ENCODE measurements around the gene PKD1L1.
"Not testable (repeated sequence)": the region's sequence is repeated elsewhere in the genome, so short reads cannot be mapped to it uniquely, and the experiment has no call there.

The PKD1L1 gene

DNA sequence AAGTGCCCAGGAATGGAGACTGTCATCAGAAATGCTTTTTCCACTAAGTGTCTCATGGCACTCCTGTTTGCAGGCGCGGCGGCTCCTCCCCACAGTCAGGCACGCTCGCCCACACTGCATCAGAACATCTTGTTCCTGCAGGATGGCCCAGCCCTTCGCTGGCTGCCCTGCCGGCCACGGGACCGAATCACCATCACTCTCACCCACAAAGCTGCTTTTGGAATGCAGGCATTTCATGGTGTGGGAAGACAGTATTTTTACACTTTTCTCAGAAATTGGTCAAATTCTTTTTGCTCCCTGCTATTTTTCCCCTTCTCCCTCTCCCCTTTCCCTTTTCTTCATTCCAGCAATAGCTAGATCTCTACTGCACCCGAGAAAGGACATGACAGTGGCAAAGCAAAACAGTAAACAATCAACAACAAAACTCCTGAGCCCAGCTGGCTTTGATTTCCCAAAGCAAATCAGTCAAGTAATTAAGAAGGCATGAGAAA, 190.3 kb downstream of the PKD1L1 start:
- Mint-ChIP-seq H3K9me3 (peaks cover 1% of the 10 kb centered on the region), H3K27ac (peak overlapping the region; percentile 54), H3K27me3 (peaks cover 1% of the 10 kb centered on the region), H3K4me3 (no peak overlapping the region), H3K4me1 (peaks cover 21% of the 10 kb centered on the region), H3K36me3 (peaks cover 6% of the 10 kb centered on the region)
- no peak for DNase-seq (ENCODE audit: low spot score in 2 of 2)
- ATAC-seq (ENCODE audit: low read depth): no peak

- no peak overlapping the region for H3K4me3 Mint-ChIP-seq
- peaks cover 6% of the 10 kb centered on the region for H3K36me3 Mint-ChIP-seq
- no peak overlapping the region for H3K27ac Mint-ChIP-seq
- ATAC-seq (ENCODE audit: low read depth): no peak
- H3K4me1 Mint-ChIP-seq: peaks cover 20% of the 10 kb centered on the region
- H3K27me3 Mint-ChIP-seq: peaks cover 1% of the 10 kb centered on the region
- peaks cover 1% of the 10 kb centered on the region for H3K9me3 Mint-ChIP-seq
- no peak for DNase-seq (ENCODE audit: low spot score in 2 of 2)
These were observed 191.6 kb downstream of the PKD1L1 start for GRCh38 chr7:47756636-47757035.

- no peak overlapping the region for H3K27ac Mint-ChIP-seq
- no peak for DNase-seq (ENCODE audit: low spot score in 2 of 2)
- no peak for ATAC-seq (ENCODE audit: low read depth)
- peaks cover 1% of the 10 kb centered on the region for H3K27me3 Mint-ChIP-seq
- peaks cover 1% of the 10 kb centered on the region for H3K9me3 Mint-ChIP-seq
- peaks cover 23% of the 10 kb centered on the region for H3K4me1 Mint-ChIP-seq
- peaks cover 6% of the 10 kb centered on the region for H3K36me3 Mint-ChIP-seq
- H3K4me3 Mint-ChIP-seq: no peak overlapping the region
These were observed 193.0 kb downstream of the PKD1L1 start for GRCh38 chr7:47755248-47755647.

DNA sequence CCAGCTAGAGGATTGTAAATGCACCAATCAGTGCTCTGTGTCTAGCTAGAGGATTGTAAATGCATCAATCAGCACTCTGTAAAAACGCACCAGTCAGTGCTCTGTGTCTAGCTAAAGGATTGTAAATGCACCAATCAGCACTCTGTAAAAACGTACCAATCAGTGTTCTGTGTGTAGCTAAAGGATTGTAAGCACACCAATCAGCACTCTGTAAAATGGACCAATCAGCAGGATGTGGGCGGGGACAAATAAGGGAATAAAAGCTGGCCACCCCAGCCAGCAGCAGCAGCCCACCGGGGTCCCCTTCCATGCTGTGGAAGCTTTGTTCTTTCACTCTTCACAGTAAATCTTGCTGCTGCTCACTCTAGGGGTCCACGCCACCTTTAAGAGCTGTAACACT, 196.5 kb downstream of the PKD1L1 start:
- H3K4me1 Mint-ChIP-seq: peaks cover 20% of the 10 kb centered on the region
- H3K27me3 Mint-ChIP-seq; ATAC-seq (ENCODE audit: low read depth); H3K9me3 Mint-ChIP-seq; H3K27ac Mint-ChIP-seq; H3K36me3 Mint-ChIP-seq; DNase-seq (ENCODE audit: low spot score in 2 of 2); H3K4me3 Mint-ChIP-seq: not testable (repeated sequence)

- Mint-ChIP-seq H3K9me3 (peaks cover 1% of the 10 kb centered on the region), H3K27ac (no peak overlapping the region), H3K36me3 (peaks cover 6% of the 10 kb centered on the region), H3K27me3 (peaks cover 4% of the 10 kb centered on the region), H3K4me1 (peaks cover 20% of the 10 kb centered on the region), H3K4me3 (no peak overlapping the region)
- DNase-seq (ENCODE audit: low spot score in 2 of 2) (no peak), ATAC-seq (ENCODE audit: low read depth) (no peak)
These were observed 197.2 kb downstream of the PKD1L1 start for GRCh38 chr7:47751043-47751442.

DNA sequence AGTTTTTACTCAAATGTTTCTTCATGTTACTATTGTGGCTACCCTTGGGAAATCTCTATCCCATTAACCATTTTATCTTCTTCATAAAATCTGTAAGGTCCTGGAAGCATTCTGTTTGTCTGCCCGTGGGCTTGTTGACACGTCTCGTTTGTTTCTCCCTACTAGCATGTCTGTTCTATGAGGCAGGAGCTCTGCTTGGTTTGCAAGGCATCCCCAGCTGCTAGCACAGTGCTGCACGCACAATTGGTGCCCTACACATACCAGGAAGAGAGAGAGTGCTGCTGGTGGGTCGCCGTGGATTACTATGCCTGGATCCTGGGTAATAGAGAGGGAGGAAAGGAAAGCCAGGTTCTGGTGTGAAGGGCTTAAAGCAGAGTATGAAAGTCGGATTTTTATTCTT, 200.2 kb downstream of the PKD1L1 start:
- DNase-seq (ENCODE audit: low spot score in 2 of 2) (no peak), ATAC-seq (ENCODE audit: low read depth) (no peak)
- Mint-ChIP-seq H3K27ac (peak overlapping the region; percentile 14), H3K27me3 (peaks cover 3% of the 10 kb centered on the region), H3K4me3 (no peak overlapping the region), H3K9me3 (no peaks in the 10 kb centered on the region), H3K36me3 (no peaks in the 10 kb centered on the region), H3K4me1 (peaks cover 17% of the 10 kb centered on the region)

DNA sequence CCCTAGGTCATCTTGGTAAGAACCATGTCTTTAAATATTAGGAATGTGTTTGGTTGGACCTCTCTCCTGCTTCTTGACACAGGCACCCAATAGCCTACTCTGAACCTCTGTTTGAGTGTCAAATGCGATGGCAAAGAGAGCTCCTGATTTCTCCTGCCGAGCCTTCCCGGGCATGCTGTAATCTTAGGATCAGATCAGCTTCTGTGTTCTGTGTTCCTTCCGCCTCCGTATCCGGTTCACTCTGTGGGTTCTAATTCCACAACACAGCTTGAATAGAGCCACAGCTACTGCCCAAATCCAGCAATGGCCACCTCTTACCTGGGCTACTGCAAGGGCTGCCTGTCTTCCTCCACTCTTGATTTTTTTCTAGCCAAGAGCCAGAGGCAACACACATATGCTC, 201.1 kb downstream of the PKD1L1 start:
- H3K4me3 Mint-ChIP-seq: no peak overlapping the region
- H3K9me3 Mint-ChIP-seq: no peaks in the 10 kb centered on the region
- ATAC-seq (ENCODE audit: low read depth) (no peak), DNase-seq (ENCODE audit: low spot score in 2 of 2) (no peak)
- peaks cover 3% of the 10 kb centered on the region for H3K27me3 Mint-ChIP-seq
- H3K36me3 Mint-ChIP-seq: no peaks in the 10 kb centered on the region
- no peak overlapping the region for H3K27ac Mint-ChIP-seq
- H3K4me1 Mint-ChIP-seq: peaks cover 14% of the 10 kb centered on the region

- ATAC-seq (ENCODE audit: low read depth) (no peak), DNase-seq (ENCODE audit: low spot score in 2 of 2) (no peak)
- no peak overlapping the region for H3K4me3 Mint-ChIP-seq
- H3K27ac Mint-ChIP-seq: no peak overlapping the region
- H3K27me3 Mint-ChIP-seq: peaks cover 3% of the 10 kb centered on the region
- H3K4me1 Mint-ChIP-seq: peaks cover 14% of the 10 kb centered on the region
- no peaks in the 10 kb centered on the region for H3K36me3 Mint-ChIP-seq
- H3K9me3 Mint-ChIP-seq: no peaks in the 10 kb centered on the region
These were observed 201.8 kb downstream of the PKD1L1 start for GRCh38 chr7:47746468-47746867.

- no peak for ATAC-seq (ENCODE audit: low read depth)
- Mint-ChIP-seq H3K9me3 (no peaks in the 10 kb centered on the region), H3K27ac (no peak overlapping the region), H3K27me3 (peaks cover 3% of the 10 kb centered on the region), H3K4me3 (no peak overlapping the region), H3K4me1 (peaks cover 10% of the 10 kb centered on the region), H3K36me3 (no peaks in the 10 kb centered on the region)
- no peak for DNase-seq (ENCODE audit: low spot score in 2 of 2)
These were observed 203.4 kb downstream of the PKD1L1 start for GRCh38 chr7:47744883-47745282.

- peaks cover 3% of the 10 kb centered on the region for H3K27me3 Mint-ChIP-seq
- peaks cover 14% of the 10 kb centered on the region for H3K4me1 Mint-ChIP-seq
- H3K9me3 Mint-ChIP-seq: no peaks in the 10 kb centered on the region
- no peak overlapping the region for H3K4me3 Mint-ChIP-seq
- ATAC-seq (ENCODE audit: low read depth) (no peak), DNase-seq (ENCODE audit: low spot score in 2 of 2) (no peak)
- no peaks in the 10 kb centered on the region for H3K36me3 Mint-ChIP-seq
- no peak overlapping the region for H3K27ac Mint-ChIP-seq
These were observed 204.2 kb downstream of the PKD1L1 start for GRCh38 chr7:47743965-47744591.

GRCh38 chr7:47741984-47742383, 206.3 kb downstream of the PKD1L1 start:
- ATAC-seq (ENCODE audit: low read depth) (no peak), DNase-seq (ENCODE audit: low spot score in 2 of 2) (no peak)
- H3K27me3 Mint-ChIP-seq: no peaks in the 10 kb centered on the region
- H3K9me3 Mint-ChIP-seq: no peaks in the 10 kb centered on the region
- no peak overlapping the region for H3K4me3 Mint-ChIP-seq
- H3K4me1 Mint-ChIP-seq: peaks cover 19% of the 10 kb centered on the region
- no peaks in the 10 kb centered on the region for H3K36me3 Mint-ChIP-seq
- H3K27ac Mint-ChIP-seq: no peak overlapping the region

- no peak for DNase-seq (ENCODE audit: low spot score in 2 of 2)
- peaks cover 1% of the 10 kb centered on the region for H3K27me3 Mint-ChIP-seq
- ATAC-seq (ENCODE audit: low read depth): no peak
- no peak overlapping the region for H3K4me3 Mint-ChIP-seq
- no peaks in the 10 kb centered on the region for H3K36me3 Mint-ChIP-seq
- H3K9me3 Mint-ChIP-seq: no peaks in the 10 kb centered on the region
- H3K4me1 Mint-ChIP-seq: peaks cover 22% of the 10 kb centered on the region
- no peak overlapping the region for H3K27ac Mint-ChIP-seq
These were observed 208.4 kb downstream of the PKD1L1 start for GRCh38 chr7:47739891-47740290.

DNA sequence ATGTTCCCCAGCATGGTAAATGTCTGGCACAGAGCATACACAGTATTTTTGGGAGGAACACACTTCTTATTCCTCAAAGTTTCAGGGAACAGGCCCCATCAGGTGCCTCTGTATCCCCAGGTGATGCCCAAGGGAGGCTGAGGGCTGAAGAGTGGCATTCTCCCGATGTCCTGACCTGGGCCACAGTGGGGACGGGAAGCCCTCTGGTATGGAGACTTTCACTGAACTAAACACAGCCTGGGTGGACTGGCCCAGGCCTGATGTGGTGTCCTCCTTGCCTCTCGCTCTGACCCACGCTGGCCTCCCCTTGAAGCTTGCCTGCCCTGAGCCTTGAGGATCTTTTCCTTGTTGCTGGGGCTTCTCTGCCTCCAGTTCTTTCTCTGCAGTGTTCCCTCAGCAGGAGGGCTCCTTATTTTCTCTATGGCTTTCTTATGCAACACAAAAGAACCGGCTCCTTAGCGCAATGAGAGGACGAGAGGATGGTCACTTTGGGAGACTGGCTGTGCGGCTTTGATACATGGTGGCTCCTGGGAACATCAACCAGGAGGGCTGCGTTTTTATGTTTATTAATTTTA, 208.9 kb downstream of the PKD1L1 start:
- DNase-seq (ENCODE audit: low spot score in 2 of 2) (no peak), ATAC-seq (ENCODE audit: low read depth) (no peak)
- no peaks in the 10 kb centered on the region for H3K36me3 Mint-ChIP-seq
- H3K4me3 Mint-ChIP-seq: peak overlapping the region; percentile 35
- H3K9me3 Mint-ChIP-seq: no peaks in the 10 kb centered on the region
- peak overlapping the region; percentile 75 for H3K27ac Mint-ChIP-seq
- peaks cover 1% of the 10 kb centered on the region for H3K27me3 Mint-ChIP-seq
- H3K4me1 Mint-ChIP-seq: peaks cover 28% of the 10 kb centered on the region

- no peak for DNase-seq (ENCODE audit: low spot score in 2 of 2)
These were observed 209.6 kb downstream of the PKD1L1 start for GRCh38 chr7:47738563-47739166.

More at GRCh38 chr7:47738563-47739166, 209.6 kb downstream of the PKD1L1 start:
- Mint-ChIP-seq H3K36me3 (no peaks in the 10 kb centered on the region), H3K4me1 (peaks cover 27% of the 10 kb centered on the region), H3K4me3 (peak overlapping the region; percentile 35), H3K27ac (peak overlapping the region; percentile 75), H3K9me3 (no peaks in the 10 kb centered on the region), H3K27me3 (peaks cover 1% of the 10 kb centered on the region)
- ATAC-seq (ENCODE audit: low read depth): peak; percentile 89
